HG03565 (cell line): ENCODE measurements around the gene MARF1.
"Not testable (repeated sequence)": the region's sequence is repeated elsewhere in the genome, so short reads cannot be mapped to it uniquely, and the experiment has no call there.

Source experiments
- ATAC-seq: cut with Tn5 transposase; IDR thresholded peaks from one replicate; pipeline ENCODE4 v1.9.1; 2021; ENCODE audit warnings: mild to moderate bottlenecking, moderate library complexity; ENCODE audit not compliant: unreplicated experiment

Gene MARF1

GRCh38 chr16:15573896-15574613 lies 68.9 kb downstream of the MARF1 start:
- ATAC-seq, result not testable (repeated sequence)

GRCh38 chr16:15573274-15573895 lies 69.6 kb downstream of the MARF1 start:
- ATAC-seq, result no peak

GRCh38 chr16:15572329-15573001 lies 70.5 kb downstream of the MARF1 start:
- no peak for ATAC-seq

GRCh38 chr16:15571557-15571956 lies 71.4 kb downstream of the MARF1 start:
- ATAC-seq, result no peak

- ATAC-seq, result not testable (repeated sequence)
Measured at GRCh38 chr16:15570666-15571065, 72.3 kb downstream of the MARF1 start.

GRCh38 chr16:15567823-15568222 lies 75.1 kb downstream of the MARF1 start:
- no peak for ATAC-seq

- ATAC-seq, result no peak
Measured at GRCh38 chr16:15566095-15566494, 76.9 kb downstream of the MARF1 start.

GRCh38 chr16:15564604-15565339 lies 78.2 kb downstream of the MARF1 start:
- ATAC-seq, result no peak

GRCh38 chr16:15559176-15559575 lies 83.8 kb downstream of the MARF1 start:
- no peak for ATAC-seq

GRCh38 chr16:15557258-15557657 lies 85.7 kb downstream of the MARF1 start:
- no peak for ATAC-seq

- ATAC-seq, result no peak
Measured at GRCh38 chr16:15556130-15556529, 86.8 kb downstream of the MARF1 start.

GRCh38 chr16:15553313-15554088 lies 89.5 kb downstream of the MARF1 start:
- ATAC-seq, result no peak

GRCh38 chr16:15552507-15552906 lies 90.4 kb downstream of the MARF1 start:
- ATAC-seq, result no peak

- ATAC-seq, result no peak
Measured at GRCh38 chr16:15548482-15548891, 94.5 kb downstream of the MARF1 start.

GRCh38 chr16:15547768-15548096 lies 95.2 kb downstream of the MARF1 start:
- ATAC-seq, result no peak

GRCh38 chr16:15547072-15547767 lies 95.7 kb downstream of the MARF1 start:
- ATAC-seq, result not testable (repeated sequence)

- no peak for ATAC-seq
Measured at GRCh38 chr16:15545544-15545943, 97.4 kb downstream of the MARF1 start.

- ATAC-seq, result no peak
Measured at GRCh38 chr16:15544405-15544804, 98.5 kb downstream of the MARF1 start.
